Measurements from ENCODE around the gene CPVL. TPM values are rescaled to one million over a fixed set of nuclear protein-coding genes. Genes with fewer than 3 reads are reported as not detected.

The CPVL gene
- total and polyA plus RNA-seq, 2 of the 8 experiments (the other 6 are each of a cell fraction or from before 2014, with no cell fraction given) = 40.0 to 55.0 TPM

DNA sequence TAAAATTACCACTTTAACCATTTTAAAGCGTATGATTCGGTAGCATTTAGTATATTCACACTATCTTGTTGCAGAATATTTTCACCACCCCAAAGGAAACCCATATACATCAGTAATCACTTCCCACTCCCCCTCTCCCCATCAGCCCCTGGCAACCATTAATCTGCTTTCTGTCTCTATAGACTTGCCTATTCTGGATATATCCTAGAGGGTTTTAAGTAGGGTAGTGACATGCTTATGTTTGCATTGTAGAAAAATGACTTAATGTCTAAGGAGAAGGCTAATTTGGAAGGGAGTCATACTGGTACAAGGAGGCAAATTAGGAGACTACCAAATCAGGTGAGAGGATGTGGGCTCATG, 145.6 kb downstream of the CPVL start (continued):
- TF ChIP-seq SAP30 (IDR thresholded peaks at IDR 0.05; ENCODE audit: insufficient read depth, insufficient replicate concordance, low read length) = no peak
- TF ChIP-seq JUN (IDR thresholded peaks at IDR 0.05; ENCODE audit: low read depth, low read length) = no peak
- TF ChIP-seq RAD21 (IDR thresholded peaks at IDR 0.05 in 1 of 2, conservative IDR thresholded peaks at IDR 0.05 in 1 of 2; ENCODE audit: low read depth in 2 of 2, low read length in 2 of 2) = no peak
- TF ChIP-seq TAF1 (IDR thresholded peaks at IDR 0.05; ENCODE audit: low read depth, low read length) = no peak

All from H1 (cell line).